HepG2 (cell line): ENCODE data around the gene SDK1. TPM values are rescaled to one million over a fixed set of nuclear protein-coding genes. Genes with fewer than 3 reads are reported as not detected.

Experiments used
- ATAC-seq: fragments of 200-7000 bp; cut with Tn5 transposase; 3 replicates; pipeline ENCODE4 v1.9.1; 2020; ENCODE audit warnings: mild to moderate bottlenecking, moderate library complexity
- BruUV-seq: library from RNA; stranded (reverse); fragments of 400-500 nt; replicated peaks from 2 replicates; lab custom pipeline; 2021; lab: Mats Ljungman, UMichigan
- CTCF ChIA-PET: fragments of 300-600 bp; formaldehyde crosslinking; extraction: SDS; loops from one replicate; lab custom pipeline; 2021; ENCODE audit warnings: low total read pairs, inconsistent platforms, low intra/inter-chr PET ratio; lab: Yijun Ruan, JAX
- POLR2A ChIA-PET: fragments of 350-600 bp; sonication (Branson Sonifier 250); formaldehyde crosslinking; loops from one replicate; lab custom pipeline; 2020; ENCODE audit warnings: antibody characterized with exemption, inconsistent platforms; lab: Yijun Ruan, JAX
- DNase-seq: peaks from one replicate; pipeline ENCODE4 v3.0.0-alpha.2; 2015; ENCODE audit warnings: low spot score
- FAIRE-seq: peaks from 3 replicates; lab custom pipeline; 2011; peaks lifted over from hg19 to GRCh38; lab: Jason Lieb, UNC
- H2AFZ ChIP-seq: one replicate; pipeline ENCODE4 v1.6.1; 2011; ENCODE audit warnings: low read length, inconsistent platforms
- H3K27ac ChIP-seq: fragments of 300-600 bp; 3 replicates; pipeline ENCODE4 v1.8.0; 2011; ENCODE audit warnings: mixed run types, mild to moderate bottlenecking, mixed read lengths, low read length, inconsistent platforms; ENCODE audit not compliant: insufficient read depth; ENCODE audit errors: extremely low read length
- H3K27me3 ChIP-seq, 2 experiments: fragments of 200-600 bp in 1 of 2; 2 replicates in 1 of 2; 3 replicates in 1 of 2; pipeline versions ENCODE4 v1.6.0 to v1.8.0; 2011; ENCODE audit warnings: low read length in 2 of 2, mild to moderate bottlenecking in 2 of 2, moderate library complexity in 2 of 2, inconsistent platforms in 1 of 2; ENCODE audit not compliant: insufficient read depth in 2 of 2, control insufficient read depth in 1 of 2
- H3K36me3 ChIP-seq, 2 experiments: fragments of 200-600 bp in 1 of 2; replicated peaks in 1 of 2; 2 replicates in 1 of 2; 3 replicates in 1 of 2; pipeline versions ENCODE4 v1.5.1 to v1.8.0; 2011; ENCODE audit warnings: low read length in 2 of 2, inconsistent platforms in 1 of 2; ENCODE audit not compliant: insufficient read depth in 2 of 2, control insufficient read depth in 1 of 2
- H3K4me1 ChIP-seq: 2 replicates; pipeline ENCODE4 v1.5.1; 2012; ENCODE audit warnings: low read length, inconsistent platforms; ENCODE audit not compliant: insufficient read depth
- H3K4me2 ChIP-seq: 2 replicates; pipeline ENCODE4 v1.6.0; 2011; ENCODE audit warnings: low read depth, low read length, inconsistent platforms
- H3K4me3 ChIP-seq, 3 experiments: fragments of 200-600 bp in 1 of 3; sonication (generic), shearing (Covaris generic) in 1 of 3; replicated peaks in 1 of 3; 2 replicates each; pipeline ENCODE4 v1.5.1; 2011 to 2016; ENCODE audit warnings: low read length in 3 of 3, inconsistent platforms in 2 of 3, low read depth in 2 of 3, mild to moderate bottlenecking in 2 of 3, control low read depth in 1 of 3, mixed read lengths in 1 of 3; ENCODE audit not compliant: insufficient read depth in 1 of 3
- H3K79me2 ChIP-seq: one replicate; pipeline ENCODE4 v1.6.1; 2011; ENCODE audit warnings: low read length, inconsistent platforms; ENCODE audit not compliant: insufficient read depth
- H3K9ac ChIP-seq: 2 replicates; pipeline ENCODE4 v1.6.0; 2011; ENCODE audit warnings: mild to moderate bottlenecking, low read depth, low read length, inconsistent platforms; ENCODE audit not compliant: insufficient read depth
- H3K9me3 ChIP-seq: 2 replicates; pipeline ENCODE4 v1.5.1; 2012; ENCODE audit warnings: mild to moderate bottlenecking, low read length
- H4K20me1 ChIP-seq: 2 replicates; pipeline ENCODE4 v1.6.0; 2011; ENCODE audit warnings: inconsistent platforms, mild to moderate bottlenecking, low read length, moderate library complexity; ENCODE audit not compliant: insufficient read depth
- CEBPB ChIP-seq: IDR thresholded peaks from 2 replicates; pipeline ENCODE4 v1.6.1; 2011; ENCODE audit warnings: low read depth, low read length, improper control_type of control experiment, borderline replicate concordance
- GMEB1 ChIP-seq: sonication (generic); formaldehyde crosslinking; IDR thresholded peaks from 2 replicates; pipeline ENCODE4 v1.5.1; 2020; ENCODE audit warnings: missing genetic modification reagents, mild to moderate bottlenecking, borderline replicate concordance
- GMEB2 ChIP-seq: IDR thresholded peaks from 2 replicates; pipeline ENCODE4 v1.6.1; 2016; ENCODE audit warnings: missing biosample characterization, missing genetic modification reagents, low read depth
- HNF4G ChIP-seq, 2 experiments: sonication (generic) in 1 of 2; formaldehyde crosslinking in 1 of 2; IDR thresholded peaks; 2 replicates each; pipeline versions ENCODE4 v1.4.0 to v1.6.1; 2011 to 2020; ENCODE audit warnings: borderline replicate concordance in 2 of 2, low read depth in 2 of 2, mild to moderate bottlenecking in 2 of 2, low read length in 1 of 2, missing genetic modification reagents in 1 of 2, moderate library complexity in 1 of 2
- HNRNPH1 ChIP-seq: fragments of 200-400 bp; formaldehyde crosslinking; optimal IDR thresholded peaks from 2 replicates; pipeline ENCODE3; 2017; ENCODE audit warnings: mild to moderate bottlenecking, low read depth, low read length
- MZF1 ChIP-seq: sonication (generic); formaldehyde crosslinking; IDR thresholded peaks from 2 replicates; pipeline ENCODE4 v1.8.1; 2023; ENCODE audit warnings: mild to moderate bottlenecking, missing genetic modification reagents, borderline replicate concordance
- RFXANK ChIP-seq: IDR thresholded peaks from 2 replicates; pipeline ENCODE4 v1.6.1; 2016
- ZNF224 ChIP-seq: sonication (generic); formaldehyde crosslinking; IDR thresholded peaks from 2 replicates; pipeline ENCODE4 v1.5.0; 2020; ENCODE audit warnings: mild to moderate bottlenecking, missing genetic modification reagents
- ZNF276 ChIP-seq: sonication (generic); formaldehyde crosslinking; IDR thresholded peaks from 2 replicates; pipeline ENCODE4 v1.4.0; 2020; ENCODE audit warnings: mild to moderate bottlenecking, low read depth, missing genetic modification reagents
- ZNF570 ChIP-seq: sonication (generic); formaldehyde crosslinking; IDR thresholded peaks from 2 replicates; pipeline ENCODE4 v1.4.0; 2020; ENCODE audit warnings: mild to moderate bottlenecking, missing genetic modification reagents, borderline replicate concordance
- ZNF674 ChIP-seq: sonication (generic); formaldehyde crosslinking; IDR thresholded peaks from 2 replicates; pipeline ENCODE4 v1.5.0; 2020; ENCODE audit warnings: low read depth, mild to moderate bottlenecking, missing genetic modification reagents
- ZNF709 ChIP-seq: sonication (generic); formaldehyde crosslinking; IDR thresholded peaks from 2 replicates; pipeline ENCODE4 v1.5.0; 2020; ENCODE audit warnings: mild to moderate bottlenecking, missing genetic modification reagents
- WGBS: methylation state at CpG from one replicate; pipeline ENCODE4 v1.1.6; 2017; ENCODE audit warnings: low lambda C conversion rate; 5-methylcytosine and 5-hydroxymethylcytosine counted together
- in situ Hi-C: cut with HindIII; loops from 2 replicates; pipeline ENCODE4 v1.10.0; 2017; ENCODE audit warnings: low pct_unique_long_range_greater_than_20kb; ENCODE audit not compliant: extremely low pct_ligation_motif_present
- intact Hi-C: fragments of 100-400 bp; cut with micrococcal nuclease; formaldehyde crosslinking; loops from one replicate; pipeline ENCODE4 v1.10.0; 2022; ENCODE audit not compliant: unreplicated experiment
- polyA plus RNA-seq, 8 experiments: library from polyadenylated mRNA; depleted of rRNA in 3 of 8; stranded (reverse) in 7 of 8; unstranded in 1 of 8; fragments of >200 nt; fragmentation: Illumina TruSeq in 4 of 8; extraction: Trizol in 4 of 8; gene quantifications; 2 replicates each; pipeline versions ENCODE4 v1.2.1 to v1.2.3, GENCODE V29; 2011 to 2016; ENCODE audit warnings: low read depth in 4 of 8, missing spikeins in 1 of 8, mixed read lengths in 1 of 8; ENCODE audit not compliant: insufficient read depth in 1 of 8
- total RNA-seq, 5 experiments: library from RNA; depleted of rRNA; stranded (reverse); fragments of >200 nt; fragmentation: Illumina TruSeq; extraction: Trizol; gene quantifications; 2 replicates each; pipeline ENCODE4 v1.2.3, GENCODE V29; 2016; ENCODE audit warnings: low read depth in 1 of 5

SDK1 gene
- total and polyA plus RNA-seq, 2 of the 13 experiments (the other 11 are each of a cell fraction or from before 2014, with no cell fraction given): 0.35 to 2.4 TPM

GRCh38 chr7:4174016-4174415 lies 873.0 kb downstream of the SDK1 start:
- TF ChIP-seq ZNF224 (CRISPR knock-in tag): no peak
- no peak for TF ChIP-seq ZNF674 (CRISPR knock-in tag)
- TF ChIP-seq CEBPB: no peak
- no peak for TF ChIP-seq ZNF570 (CRISPR knock-in tag)
- FAIRE-seq: no peak
- no CpG with 5 or more reads among the region's 8 CpGs for WGBS
- intact Hi-C loops: no loop called here
- Histone ChIP-seq H3K9ac (no peak overlapping the region), H3K27me3 (no peaks in the 10 kb centered on the region), H3K4me2 (no peak overlapping the region), H3K79me2 (no peaks in the 10 kb centered on the region), H3K36me3 (no peaks in the 10 kb centered on the region), H3K9me3 (no peaks in the 10 kb centered on the region), H4K20me1 (no peaks in the 10 kb centered on the region), H2AFZ (no peak overlapping the region), H3K4me3 (no peak overlapping the region), H3K4me1 (no peaks in the 10 kb centered on the region), H3K27ac (no peak overlapping the region)
- no peak for DNase-seq
- CTCF ChIA-PET: no interaction called here
- no TSS peak for BruUV-seq
- in situ Hi-C loops: no loop called here
- ATAC-seq: no peak
- POLR2A ChIA-PET: no interaction called here

- Histone ChIP-seq H3K4me2 (no peak overlapping the region), H3K36me3 (no peaks in the 10 kb centered on the region), H3K79me2 (no peaks in the 10 kb centered on the region), H4K20me1 (no peaks in the 10 kb centered on the region), H3K4me1 (no peaks in the 10 kb centered on the region), H3K4me3 (no peak overlapping the region), H3K9me3 (no peaks in the 10 kb centered on the region), H3K27ac (no peak overlapping the region), H2AFZ (no peak overlapping the region), H3K9ac (no peak overlapping the region), H3K27me3 (no peaks in the 10 kb centered on the region)
- WGBS: 77% methylated on average over 6 of the region's 11 CpGs
- ChIA-PET POLR2A (no interaction called here), CTCF (no interaction called here)
- FAIRE-seq (no peak), ATAC-seq (no peak), DNase-seq (no peak)
- in situ Hi-C loops (no loop called here), intact Hi-C loops (no loop called here)
- TF ChIP-seq MZF1 (CRISPR knock-in tag): no peak
- no peak for TF ChIP-seq RFXANK (CRISPR knock-in tag)
- no peak for TF ChIP-seq GMEB1 (CRISPR knock-in tag)
- TF ChIP-seq HNRNPH1: no peak
- TF ChIP-seq ZNF276 (CRISPR knock-in tag): no peak
- TF ChIP-seq ZNF709: no peak
- TF ChIP-seq HNF4G (IDR thresholded peaks at IDR 0.05; ENCODE audit: borderline replicate concordance, low read depth, low read length): no peak
- no peak for TF ChIP-seq HNF4G (CRISPR knock-in tag; IDR thresholded peaks at IDR 0.05; ENCODE audit: borderline replicate concordance, low read depth)
- TF ChIP-seq GMEB2 (CRISPR knock-in tag): no peak
- no peak for TF ChIP-seq ZNF224 (CRISPR knock-in tag)
- BruUV-seq: no TSS peak
Observed at GRCh38 chr7:4174451-4174850, 873.4 kb downstream of the SDK1 start.
